ENCODE measurements around the gene BIN2. TPM values are rescaled to one million over a fixed set of nuclear protein-coding genes. Genes with fewer than 3 reads are reported as not detected.

BIN2 gene
- polyA plus RNA-seq, 1 experiment = 0.04 TPM

GRCh38 chr12:51245476-51246253 is 78.3 kb downstream of the BIN2 start:
- DNase-seq (ENCODE audit: low read depth, low spot score) = no peak
- ChIA-PET POLR2A (interaction anchor here (0.5 kb wide), 1 partner anchor 28 kb away, joined by 3 read pairs; the partner anchor contains the start of gene POU6F1), CTCF (interaction anchor here (1.2 to 1.3 kb wide), 2 partner anchors 27 to 95 kb away, joined by 3 to 4 read pairs; no protein-coding TSS in a partner anchor)
- Histone ChIP-seq H3K4me3 (ENCODE audit: low read depth, low read length) (no peak overlapping the region), H3K9me3 (ENCODE audit: control insufficient read depth, insufficient read depth, low read length) (no peaks in the 10 kb centered on the region), H3K27me3 (ENCODE audit: control insufficient read depth, insufficient read depth, low read length) (no peaks in the 10 kb centered on the region), H3K27ac (ENCODE audit: low read depth, low read length) (peak overlapping the region; percentile 52)
- TF ChIP-seq, protein P1, sequence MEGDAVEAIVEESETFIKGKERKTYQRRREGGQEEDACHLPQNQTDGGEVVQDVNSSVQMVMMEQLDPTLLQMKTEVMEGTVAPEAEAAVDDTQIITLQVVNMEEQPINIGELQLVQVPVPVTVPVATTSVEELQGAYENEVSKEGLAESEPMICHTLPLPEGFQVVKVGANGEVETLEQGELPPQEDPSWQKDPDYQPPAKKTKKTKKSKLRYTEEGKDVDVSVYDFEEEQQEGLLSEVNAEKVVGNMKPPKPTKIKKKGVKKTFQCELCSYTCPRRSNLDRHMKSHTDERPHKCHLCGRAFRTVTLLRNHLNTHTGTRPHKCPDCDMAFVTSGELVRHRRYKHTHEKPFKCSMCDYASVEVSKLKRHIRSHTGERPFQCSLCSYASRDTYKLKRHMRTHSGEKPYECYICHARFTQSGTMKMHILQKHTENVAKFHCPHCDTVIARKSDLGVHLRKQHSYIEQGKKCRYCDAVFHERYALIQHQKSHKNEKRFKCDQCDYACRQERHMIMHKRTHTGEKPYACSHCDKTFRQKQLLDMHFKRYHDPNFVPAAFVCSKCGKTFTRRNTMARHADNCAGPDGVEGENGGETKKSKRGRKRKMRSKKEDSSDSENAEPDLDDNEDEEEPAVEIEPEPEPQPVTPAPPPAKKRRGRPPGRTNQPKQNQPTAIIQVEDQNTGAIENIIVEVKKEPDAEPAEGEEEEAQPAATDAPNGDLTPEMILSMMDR (IDR thresholded peaks at IDR 0.05; ENCODE audit: low read depth, low read length) = no peak

GRCh38 chr12:51244269-51244668 is 79.7 kb downstream of the BIN2 start:
- H3K27me3 ChIP-seq (ENCODE audit: control insufficient read depth, insufficient read depth, low read length) = no peaks in the 10 kb centered on the region
- DNase-seq (ENCODE audit: low read depth, low spot score) = no peak
- no peak overlapping the region for H3K4me3 ChIP-seq (ENCODE audit: low read depth, low read length)
- no peak overlapping the region for H3K27ac ChIP-seq (ENCODE audit: low read depth, low read length)
- TF ChIP-seq, protein P1 (IDR thresholded peaks at IDR 0.05; ENCODE audit: low read depth, low read length) = no peak
- ChIA-PET CTCF (interaction anchor here (1.5 kb wide), 2 partner anchors 97 to 197 kb away, joined by 4 to 5 read pairs; no protein-coding TSS in a partner anchor), POLR2A (interaction anchor here (0.5 to 1.5 kb wide), 3 partner anchors 26 to 419 kb away, joined by 3 to 8 read pairs (median 4); partner anchors contain the start of gene POU6F1)
- H3K9me3 ChIP-seq (ENCODE audit: control insufficient read depth, insufficient read depth, low read length) = no peaks in the 10 kb centered on the region

GRCh38 chr12:51242876-51243275 is 81.1 kb downstream of the BIN2 start:
- CTCF ChIA-PET = interaction anchor here (1.5 kb wide), 1 partner anchor 196 kb away, joined by 4 read pairs; no protein-coding TSS in a partner anchor

DNA sequence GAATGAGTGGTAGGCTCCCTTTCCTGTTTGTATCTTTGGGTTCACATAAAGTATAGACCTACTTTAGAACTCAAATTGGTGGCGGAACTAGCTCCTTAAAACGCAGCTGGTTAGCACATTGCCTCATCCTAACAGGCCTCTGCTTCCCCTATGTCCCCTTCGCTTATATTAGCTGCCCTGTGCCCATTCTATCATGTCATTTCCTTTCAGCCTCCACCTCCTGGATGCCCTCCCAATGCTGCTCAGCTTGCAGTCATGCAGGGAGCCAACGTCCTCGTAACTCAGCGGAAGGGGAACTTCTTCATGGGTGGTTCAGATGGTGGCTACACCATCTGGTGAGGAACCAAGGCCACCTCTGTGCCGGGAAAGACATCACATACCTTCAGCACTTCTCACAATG is 81.9 kb downstream of the BIN2 start:
- H3K27me3 ChIP-seq (ENCODE audit: control insufficient read depth, insufficient read depth, low read length) = no peaks in the 10 kb centered on the region
- no peak overlapping the region for H3K4me3 ChIP-seq (ENCODE audit: low read depth, low read length)
- H3K27ac ChIP-seq (ENCODE audit: low read depth, low read length) = peak overlapping the region; percentile 21
- DNase-seq (ENCODE audit: low read depth, low spot score) = no peak
- CTCF ChIA-PET = no interaction called here
- TF ChIP-seq, protein P1 (IDR thresholded peaks at IDR 0.05; ENCODE audit: low read depth, low read length) = no peak
- POLR2A ChIA-PET = no interaction called here
- peaks cover 4% of the 10 kb centered on the region; the same call in 1 of the 2 replicates for H3K9me3 ChIP-seq (ENCODE audit: control insufficient read depth, insufficient read depth, low read length)

More at GRCh38 chr12:51242876-51243275, 81.1 kb downstream of the BIN2 start:
- no peaks in the 10 kb centered on the region for H3K27me3 ChIP-seq (ENCODE audit: control insufficient read depth, insufficient read depth, low read length)
- H3K27ac ChIP-seq (ENCODE audit: low read depth, low read length) = no peak overlapping the region
- TF ChIP-seq, protein P1 (IDR thresholded peaks at IDR 0.05; ENCODE audit: low read depth, low read length) = no peak
- POLR2A ChIA-PET = no interaction called here
- H3K9me3 ChIP-seq (ENCODE audit: control insufficient read depth, insufficient read depth, low read length) = peaks cover 4% of the 10 kb centered on the region; the same call in 1 of the 2 replicates
- no peak for DNase-seq (ENCODE audit: low read depth, low spot score)
- no peak overlapping the region for H3K4me3 ChIP-seq (ENCODE audit: low read depth, low read length)

DNA sequence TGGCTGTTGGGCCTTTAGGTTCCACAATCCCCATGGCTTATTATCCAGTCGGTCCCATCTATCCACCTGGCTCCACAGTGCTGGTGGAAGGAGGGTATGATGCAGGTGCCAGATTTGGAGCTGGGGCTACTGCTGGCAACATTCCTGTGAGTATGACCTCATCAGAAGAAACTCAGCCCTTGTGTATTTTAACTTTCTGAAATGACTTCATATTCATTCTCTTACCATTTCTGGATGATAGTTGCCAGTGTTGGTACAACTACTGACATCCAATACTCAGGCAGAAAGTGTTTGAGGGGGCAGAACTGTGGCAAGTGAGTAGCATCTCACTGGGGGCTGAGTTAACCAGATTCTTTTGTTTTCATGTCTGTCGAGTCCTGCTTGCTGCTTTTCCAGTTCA is 83.0 kb downstream of the BIN2 start:
- TF ChIP-seq, protein P1 (IDR thresholded peaks at IDR 0.05; ENCODE audit: low read depth, low read length) = no peak
- peak; percentile 32 for DNase-seq (ENCODE audit: low read depth, low spot score)
- POLR2A ChIA-PET = interaction anchor here (0.9 to 1.1 kb wide), 2 partner anchors 10 to 12 kb away, joined by 3 read pairs; no protein-coding TSS in a partner anchor
- H3K9me3 ChIP-seq (ENCODE audit: control insufficient read depth, insufficient read depth, low read length) = peaks cover 4% of the 10 kb centered on the region; the same call in 1 of the 2 replicates
- no peak overlapping the region for H3K27ac ChIP-seq (ENCODE audit: low read depth, low read length)
- no peak overlapping the region for H3K4me3 ChIP-seq (ENCODE audit: low read depth, low read length)
- CTCF ChIA-PET = interaction anchor here (0.8 to 2.2 kb wide), 3 partner anchors 12 to 194 kb away, joined by 3 to 10 read pairs (median 3); no protein-coding TSS in a partner anchor
- no peaks in the 10 kb centered on the region for H3K27me3 ChIP-seq (ENCODE audit: control insufficient read depth, insufficient read depth, low read length)

All from AG04450 (cell line).